Left renal pelvis (tissue), 4 donors: ENCODE results near the gene GPR171. TPM values are rescaled to one million over a fixed set of nuclear protein-coding genes. Genes with fewer than 3 reads are reported as not detected.
A peak's percentile ranks its signal among the peaks of the same experiment; 100 is the strongest.
"Not testable (repeated sequence)": the region's sequence is repeated elsewhere in the genome, so short reads cannot be mapped to it uniquely, and the experiment has no call there.

Source experiments
- DNase-seq, 4 donors: peaks; one replicate each; pipeline ENCODE4 v3.0.0-alpha.2; 2013; ENCODE audit warnings: low read depth in 4 of 4, low spot score in 3 of 4
- polyA plus RNA-seq, 4 donors: library from polyadenylated mRNA; unstranded; fragments of 120-200 nt; gene quantifications; one replicate each; pipeline ENCODE4 v1.2.1, GENCODE V29; 2013; ENCODE audit not compliant: insufficient read length in 4 of 4

Gene GPR171
- polyA plus RNA-seq, 4 donors = 0.24 to 0.48 TPM; not detected in 2

GRCh38 chr3:151182349-151183079 is 20.5 kb downstream of the GPR171 start:
- no peak for DNase-seq

GRCh38 chr3:151178208-151178845 is 24.7 kb downstream of the GPR171 start:
- no peak for DNase-seq

- no peak for DNase-seq
These were observed 27.1 kb downstream of the GPR171 start for GRCh38 chr3:151175952-151176351.

GRCh38 chr3:151174351-151174750 is 28.7 kb downstream of the GPR171 start:
- no peak for DNase-seq

- DNase-seq = no peak
These were observed 31.8 kb downstream of the GPR171 start for GRCh38 chr3:151171145-151171757.

- not testable (repeated sequence) for DNase-seq
These were observed 32.9 kb downstream of the GPR171 start for GRCh38 chr3:151169948-151170679.

GRCh38 chr3:151169262-151169947 is 33.6 kb downstream of the GPR171 start:
- no peak for DNase-seq

GRCh38 chr3:151168269-151169094 is 34.5 kb downstream of the GPR171 start:
- DNase-seq = no peak

GRCh38 chr3:151166161-151166560 is 36.9 kb downstream of the GPR171 start:
- no peak for DNase-seq

- DNase-seq = peak in 2 of 4 donors; percentile 16 to 69
These were observed 37.8 kb downstream of the GPR171 start for GRCh38 chr3:151165226-151165625.

- DNase-seq = no peak
These were observed 43.2 kb downstream of the GPR171 start for GRCh38 chr3:151159806-151160205.

GRCh38 chr3:151156618-151157216 is 46.3 kb downstream of the GPR171 start:
- DNase-seq = peak in 1 of 4 donors; percentile 27

- no peak for DNase-seq
These were observed 47.4 kb downstream of the GPR171 start for GRCh38 chr3:151155409-151156128.

GRCh38 chr3:151154566-151154965 is 48.5 kb downstream of the GPR171 start:
- no peak for DNase-seq

GRCh38 chr3:151152455-151153079 is 50.4 kb downstream of the GPR171 start:
- DNase-seq = no peak
